PC-9 (cell line): ENCODE results near the gene CLDN9. TPM values are rescaled to one million over a fixed set of nuclear protein-coding genes. Genes with fewer than 3 reads are reported as not detected.

Source experiments
- BruUV-seq: library from RNA; stranded (reverse); fragments of 400-500 nt; replicated peaks from 2 replicates; lab custom pipeline; 2021; lab: Mats Ljungman, UMichigan
- CTCF ChIA-PET: fragments of 300-600 bp; sonication (Branson Sonifier 250); formaldehyde crosslinking; loops from one replicate; lab custom pipeline; 2022; ENCODE audit warnings: antibody characterized with exemption; lab: Charles Lee
- POLR2A ChIA-PET: fragments of 300-600 bp; sonication (Branson Sonifier 250); formaldehyde crosslinking; loops from one replicate; lab custom pipeline; 2022; ENCODE audit warnings: antibody characterized with exemption; ENCODE audit not compliant: unreplicated experiment; lab: Charles Lee
- DNase-seq, 2 experiments: peaks; one replicate each; pipeline versions ENCODE4 v3.0.0 to v3.0.0-alpha.2; 2015 to 2022; ENCODE audit warnings: mixed read lengths in 1 of 2
- H2AFZ ChIP-seq: fragments of 200-600 bp; sonication (generic); 2 replicates; pipeline ENCODE4 v1.8.1; 2017; ENCODE audit warnings: antibody characterized with exemption
- H3F3A ChIP-seq: fragments of 200-600 bp; sonication (generic); 2 replicates; pipeline ENCODE4 v1.8.1; 2017; ENCODE audit warnings: antibody characterized with exemption, mild to moderate bottlenecking, low read depth; ENCODE audit not compliant: insufficient read depth
- H3K27ac ChIP-seq: fragments of 200-600 bp; sonication (generic); 2 replicates; pipeline ENCODE4 v1.6.1; 2016; ENCODE audit warnings: mixed run types
- H3K27me3 ChIP-seq: fragments of 200-600 bp; sonication (generic); 2 replicates; pipeline ENCODE4 v1.6.1; 2016; ENCODE audit warnings: low read depth, mixed run types; ENCODE audit not compliant: insufficient read depth
- H3K36me3 ChIP-seq: fragments of 200-600 bp; sonication (generic); 2 replicates; pipeline ENCODE4 v1.6.1; 2016; ENCODE audit warnings: low read depth, mixed run types
- H3K4me1 ChIP-seq: fragments of 200-600 bp; sonication (generic); replicated peaks from 2 replicates; pipeline ENCODE4 v1.6.1; 2016; ENCODE audit warnings: mixed run types; ENCODE audit not compliant: insufficient read depth
- H3K4me2 ChIP-seq: fragments of 200-600 bp; sonication (generic); 2 replicates; pipeline ENCODE4 v1.6.1; 2017; ENCODE audit warnings: mixed run types
- H3K4me3 ChIP-seq: fragments of 200-600 bp; sonication (generic); 2 replicates; pipeline ENCODE4 v1.6.1; 2016; ENCODE audit warnings: mixed run types
- H3K79me2 ChIP-seq: fragments of 200-600 bp; sonication (generic); 2 replicates; pipeline ENCODE4 v1.6.1; 2017; ENCODE audit warnings: low read depth, mixed run types
- H3K9me2 ChIP-seq: fragments of 200-600 bp; sonication (generic); 2 replicates; pipeline ENCODE4 v1.8.1; 2017; ENCODE audit warnings: mild to moderate bottlenecking; ENCODE audit not compliant: insufficient read depth
- H3K9me3 ChIP-seq: fragments of 200-600 bp; sonication (generic); 2 replicates; pipeline ENCODE4 v1.8.1; 2016; ENCODE audit warnings: low read depth; ENCODE audit not compliant: insufficient read depth
- H4K20me1 ChIP-seq: fragments of 200-600 bp; sonication (generic); 2 replicates; pipeline ENCODE4 v1.8.1; 2017; ENCODE audit not compliant: insufficient read depth
- EZH2 ChIP-seq: fragments of 200-600 bp; sonication (generic); IDR thresholded peaks from 2 replicates; pipeline ENCODE4 v1.8.0; 2017; ENCODE audit warnings: antibody characterized with exemption, low read depth
- intact Hi-C: fragments of 100-400 bp; cut with micrococcal nuclease; formaldehyde crosslinking; loops from one replicate; pipeline ENCODE4 v1.10.0; 2022; ENCODE audit not compliant: unreplicated experiment
- total RNA-seq: library from RNA; stranded (reverse); gene quantifications from 2 replicates; pipeline ENCODE4 v1.2.3, GENCODE V29; 2021
- TF ChIP-seq, protein P1 (sequence below): fragments of 200-600 bp; sonication (generic); conservative IDR thresholded peaks from 2 replicates; pipeline ENCODE4 v1.6.1; 2017; ENCODE audit warnings: mixed run types, antibody characterized with exemption, mild to moderate bottlenecking, moderate library complexity

The CLDN9 gene
- total RNA-seq, 1 experiment from 2014 or later = 16.4 TPM

DNA sequence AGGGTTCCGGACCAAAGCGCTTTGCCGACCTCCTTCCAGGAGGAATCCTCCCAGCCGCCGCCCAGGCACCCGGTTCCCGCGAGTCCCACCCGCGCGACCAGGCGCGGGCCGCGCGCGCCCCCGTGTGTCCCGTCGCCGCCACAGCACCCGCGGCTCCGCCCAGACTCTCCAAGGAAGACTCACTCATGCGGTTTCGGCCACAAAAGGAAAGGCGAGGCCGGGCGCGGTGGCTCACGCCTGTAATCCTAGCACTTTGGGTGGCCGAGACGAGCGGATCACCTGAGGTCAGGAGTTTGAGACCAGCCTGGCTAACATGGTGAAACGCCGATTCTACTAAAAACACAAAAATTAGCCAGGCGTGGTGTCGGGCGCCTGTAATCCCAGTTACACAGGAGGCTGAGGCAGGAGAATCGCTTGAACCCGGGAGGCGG lies 29.0 kb upstream of the CLDN9 start:
- H3K4me3 ChIP-seq = peak overlapping the region; percentile 46; the same call in 1 of the 2 replicates
- BruUV-seq = no TSS peak
- H3F3A ChIP-seq = peaks cover 32% of the 10 kb centered on the region; the same call in 1 of the 2 replicates
- H3K4me2 ChIP-seq = peak overlapping the region; percentile 71
- H2AFZ ChIP-seq = no peak overlapping the region
- H3K36me3 ChIP-seq = no peaks in the 10 kb centered on the region
- TF ChIP-seq, protein P1, sequence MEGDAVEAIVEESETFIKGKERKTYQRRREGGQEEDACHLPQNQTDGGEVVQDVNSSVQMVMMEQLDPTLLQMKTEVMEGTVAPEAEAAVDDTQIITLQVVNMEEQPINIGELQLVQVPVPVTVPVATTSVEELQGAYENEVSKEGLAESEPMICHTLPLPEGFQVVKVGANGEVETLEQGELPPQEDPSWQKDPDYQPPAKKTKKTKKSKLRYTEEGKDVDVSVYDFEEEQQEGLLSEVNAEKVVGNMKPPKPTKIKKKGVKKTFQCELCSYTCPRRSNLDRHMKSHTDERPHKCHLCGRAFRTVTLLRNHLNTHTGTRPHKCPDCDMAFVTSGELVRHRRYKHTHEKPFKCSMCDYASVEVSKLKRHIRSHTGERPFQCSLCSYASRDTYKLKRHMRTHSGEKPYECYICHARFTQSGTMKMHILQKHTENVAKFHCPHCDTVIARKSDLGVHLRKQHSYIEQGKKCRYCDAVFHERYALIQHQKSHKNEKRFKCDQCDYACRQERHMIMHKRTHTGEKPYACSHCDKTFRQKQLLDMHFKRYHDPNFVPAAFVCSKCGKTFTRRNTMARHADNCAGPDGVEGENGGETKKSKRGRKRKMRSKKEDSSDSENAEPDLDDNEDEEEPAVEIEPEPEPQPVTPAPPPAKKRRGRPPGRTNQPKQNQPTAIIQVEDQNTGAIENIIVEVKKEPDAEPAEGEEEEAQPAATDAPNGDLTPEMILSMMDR = peak; percentile 88
- TF ChIP-seq EZH2 = no peak
- H3K79me2 ChIP-seq = peaks cover 10% of the 10 kb centered on the region
- intact Hi-C loops = loop anchor here (1.0 to 2.0 kb wide), 4 partner anchors 19 to 56 kb away; partner anchors contain the start of gene KREMEN2
- no peaks in the 10 kb centered on the region for H3K9me2 ChIP-seq
- CTCF ChIA-PET = interaction anchor here (1.1 kb wide), 1 partner anchor 9 kb away, joined by 3 read pairs; no protein-coding TSS in a partner anchor
- no peaks in the 10 kb centered on the region for H3K9me3 ChIP-seq
- peaks cover 22% of the 10 kb centered on the region for H3K4me1 ChIP-seq
- POLR2A ChIA-PET = no interaction called here
- no peaks in the 10 kb centered on the region for H3K27me3 ChIP-seq
- no peak overlapping the region for H3K27ac ChIP-seq
- DNase-seq = peak; percentile 66 to 91
- H4K20me1 ChIP-seq = no peaks in the 10 kb centered on the region

DNA sequence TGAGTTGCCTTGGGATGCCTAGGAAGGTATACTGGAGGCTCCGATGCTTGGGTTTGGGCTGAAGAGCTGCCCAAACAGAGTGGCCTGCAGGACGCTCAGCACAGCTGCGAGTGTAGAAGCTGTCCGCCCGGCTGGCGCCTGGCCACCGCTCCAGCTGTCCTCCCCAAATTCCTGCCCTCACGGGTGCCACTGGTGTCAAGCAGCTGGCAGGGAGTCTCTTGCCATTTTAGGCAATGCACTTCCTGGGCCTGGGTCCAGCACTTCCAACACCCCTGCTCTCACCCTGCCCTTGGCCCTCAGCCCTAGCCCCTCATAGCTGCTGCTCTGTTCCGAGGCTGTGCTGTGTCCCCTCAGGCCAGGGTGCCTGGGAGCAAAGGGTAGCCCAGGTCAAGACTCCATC lies 27.3 kb upstream of the CLDN9 start:
- CTCF ChIA-PET = no interaction called here

DNA sequence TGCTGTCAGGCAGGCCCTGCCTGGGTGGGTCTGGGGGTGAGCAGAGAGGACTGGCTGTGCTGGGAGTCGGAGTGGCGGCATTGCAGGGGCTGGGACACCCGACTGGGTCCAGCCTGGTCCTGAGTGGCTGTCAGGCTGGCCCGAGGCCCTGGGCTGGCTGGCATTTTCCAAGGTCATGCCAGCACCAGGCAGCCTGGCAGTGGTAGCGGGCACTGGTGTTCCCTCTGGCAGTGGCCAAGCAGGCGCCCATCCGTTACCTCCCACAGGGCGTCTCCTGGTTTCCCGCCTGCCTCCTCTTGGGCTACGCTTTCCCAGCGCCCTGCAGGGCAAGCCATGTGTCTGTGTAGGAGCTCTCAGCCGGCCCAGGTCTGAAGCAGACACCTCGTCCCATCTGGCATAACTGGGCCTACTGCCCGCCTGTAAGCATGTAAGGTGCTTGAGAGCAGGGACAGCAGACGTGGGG lies 26.8 kb upstream of the CLDN9 start:
- Histone ChIP-seq H3K4me2 (no peak overlapping the region), H3K9me3 (no peaks in the 10 kb centered on the region), H3K4me3 (no peak overlapping the region), H3K4me1 (peaks cover 20% of the 10 kb centered on the region; the same call in 1 of the 2 replicates), H2AFZ (no peak overlapping the region), H3K27me3 (no peaks in the 10 kb centered on the region), H3F3A (peaks cover 32% of the 10 kb centered on the region; the same call in 1 of the 2 replicates), H3K9me2 (no peaks in the 10 kb centered on the region), H3K27ac (no peak overlapping the region), H4K20me1 (no peaks in the 10 kb centered on the region), H3K36me3 (no peaks in the 10 kb centered on the region), H3K79me2 (no peaks in the 10 kb centered on the region)
- ChIA-PET CTCF (no interaction called here), POLR2A (no interaction called here)
- intact Hi-C loops = no loop called here
- no peak for TF ChIP-seq EZH2
- BruUV-seq = no TSS peak
- DNase-seq = no peak

More for the DNA sequence above, 27.3 kb upstream of the CLDN9 start:
- Histone ChIP-seq H3K36me3 (no peaks in the 10 kb centered on the region), H3K27me3 (no peaks in the 10 kb centered on the region), H3K27ac (no peak overlapping the region), H3K79me2 (no peaks in the 10 kb centered on the region), H2AFZ (no peak overlapping the region), H3K4me3 (no peak overlapping the region), H4K20me1 (no peaks in the 10 kb centered on the region), H3K4me1 (peaks cover 18% of the 10 kb centered on the region; the same call in 1 of the 2 replicates), H3K4me2 (no peak overlapping the region), H3K9me3 (no peaks in the 10 kb centered on the region), H3K9me2 (no peaks in the 10 kb centered on the region), H3F3A (peaks cover 32% of the 10 kb centered on the region; the same call in 1 of the 2 replicates)
- intact Hi-C loops = no loop called here
- no TSS peak for BruUV-seq
- POLR2A ChIA-PET = no interaction called here
- no peak for DNase-seq
- no peak for TF ChIP-seq EZH2
- TF ChIP-seq, protein P1 = no peak
